ENCODE data around the gene OXSR1. TPM values are rescaled to one million over a fixed set of nuclear protein-coding genes. Genes with fewer than 3 reads are reported as not detected.
"Not testable (repeated sequence)": the region's sequence is repeated elsewhere in the genome, so short reads cannot be mapped to it uniquely, and the experiment has no call there.

Gene OXSR1
- total RNA-seq, 2 experiments from 2014 or later, result 61.2 to 63.6 TPM

- POLR2A ChIA-PET, result interaction anchor here (2.8 kb wide), 1 partner anchor 10 kb away, joined by 12 read pairs; the partner anchor contains the start of gene OXSR1
- CTCF ChIA-PET, result interaction anchor here (1.3 to 2.6 kb wide), 3 partner anchors 8 to 16 kb away, joined by 3 to 8 read pairs (median 3); partner anchors contain the start of gene OXSR1
Measured at GRCh38 chr3:38154625-38155255, 10.6 kb upstream of the OXSR1 start.

DNA sequence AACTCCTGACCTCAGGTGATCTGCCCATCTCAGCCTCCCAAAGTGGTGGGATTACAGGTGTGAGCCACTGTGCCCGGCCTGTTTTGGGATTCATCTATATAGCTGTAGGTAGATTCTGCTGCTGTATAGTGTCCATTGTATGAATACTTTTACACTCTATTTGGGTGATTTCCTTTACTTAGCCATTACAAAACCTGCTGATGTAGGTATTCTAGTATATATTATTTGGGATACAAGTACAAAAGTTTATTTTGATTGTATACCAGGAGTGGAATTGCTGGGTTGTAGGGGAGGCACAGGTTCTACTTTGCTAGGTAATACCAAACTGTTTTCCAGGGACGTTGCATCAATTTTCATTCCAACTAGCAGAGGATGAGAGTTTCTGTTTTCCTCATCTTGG is 9.5 kb upstream of the OXSR1 start:
- ChIA-PET CTCF (interaction anchor here (0.7 kb wide), 1 partner anchor 200 kb away, joined by 3 read pairs; no protein-coding TSS in a partner anchor), POLR2A (interaction anchor here (0.6 to 1.0 kb wide), 2 partner anchors 8 to 300 kb away, joined by 3 read pairs; no protein-coding TSS in a partner anchor)

GRCh38 chr3:38157117-38157516 is 8.2 kb upstream of the OXSR1 start:
- CTCF ChIA-PET, result no interaction called here
- POLR2A ChIA-PET, result no interaction called here

GRCh38 chr3:38157595-38157994 is 7.7 kb upstream of the OXSR1 start:
- ChIA-PET POLR2A (no interaction called here), CTCF (interaction anchor here (1.0 kb wide), 1 partner anchor 21 kb away, joined by 4 read pairs; the partner anchor contains the start of gene ACAA1)

- CTCF ChIA-PET, result interaction anchor here (1.0 kb wide), 1 partner anchor 22 kb away, joined by 4 read pairs; the partner anchor contains the start of gene ACAA1
- POLR2A ChIA-PET, result no interaction called here
Measured at GRCh38 chr3:38158472-38158871, 6.9 kb upstream of the OXSR1 start.

- CTCF ChIA-PET, result not testable (repeated sequence)
Measured at GRCh38 chr3:38160704-38161103, 4.6 kb upstream of the OXSR1 start.

DNA sequence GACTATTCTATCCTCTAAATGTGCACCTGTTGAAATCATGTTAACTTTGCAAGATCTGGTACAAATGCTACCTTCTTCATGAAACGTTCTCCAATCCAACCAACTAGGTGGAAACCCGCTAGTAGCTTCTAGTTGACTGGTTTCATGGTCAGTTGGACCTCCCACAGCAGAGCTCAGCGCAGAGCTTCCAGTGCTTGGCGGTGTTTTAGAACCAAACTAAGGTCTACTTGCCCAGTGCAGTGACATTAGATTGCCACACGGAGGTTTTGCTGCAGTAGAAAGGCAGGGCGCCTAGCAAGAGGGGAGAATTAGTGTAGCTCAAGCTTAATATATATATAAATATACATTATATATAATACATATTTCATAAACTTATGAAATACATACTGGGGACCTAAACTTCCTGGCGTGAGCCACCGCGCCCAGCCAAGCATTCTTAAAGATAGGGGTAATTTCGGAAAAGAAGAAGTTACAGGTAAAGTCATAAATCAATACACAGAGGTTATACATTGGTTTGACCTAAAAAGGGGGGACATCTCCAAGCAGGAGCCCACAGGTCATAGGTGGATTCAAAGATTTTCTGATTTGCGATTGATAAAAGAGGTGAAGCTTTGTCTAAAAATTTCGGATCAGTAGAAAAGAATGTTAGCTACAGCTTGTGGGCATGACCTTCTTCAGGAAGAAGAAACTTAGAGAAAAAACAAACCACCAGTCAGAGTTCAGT is 2.1 kb upstream of the OXSR1 start:
- CTCF ChIA-PET, result interaction anchor here (1.3 to 2.0 kb wide), 2 partner anchors 26 to 62 kb away, joined by 4 to 13 read pairs; partner anchors contain the start of genes ACAA1 and MYD88
- POLR2A ChIA-PET, result interaction anchor here (0.6 to 5.2 kb wide), 3 partner anchors 11 to 184 kb away, joined by 3 to 86 read pairs (median 3); partner anchors contain the start of genes ACAA1, MYD88 and XYLB

More at GRCh38 chr3:38160704-38161103, 4.6 kb upstream of the OXSR1 start:
- POLR2A ChIA-PET, result not testable (repeated sequence)

DNA sequence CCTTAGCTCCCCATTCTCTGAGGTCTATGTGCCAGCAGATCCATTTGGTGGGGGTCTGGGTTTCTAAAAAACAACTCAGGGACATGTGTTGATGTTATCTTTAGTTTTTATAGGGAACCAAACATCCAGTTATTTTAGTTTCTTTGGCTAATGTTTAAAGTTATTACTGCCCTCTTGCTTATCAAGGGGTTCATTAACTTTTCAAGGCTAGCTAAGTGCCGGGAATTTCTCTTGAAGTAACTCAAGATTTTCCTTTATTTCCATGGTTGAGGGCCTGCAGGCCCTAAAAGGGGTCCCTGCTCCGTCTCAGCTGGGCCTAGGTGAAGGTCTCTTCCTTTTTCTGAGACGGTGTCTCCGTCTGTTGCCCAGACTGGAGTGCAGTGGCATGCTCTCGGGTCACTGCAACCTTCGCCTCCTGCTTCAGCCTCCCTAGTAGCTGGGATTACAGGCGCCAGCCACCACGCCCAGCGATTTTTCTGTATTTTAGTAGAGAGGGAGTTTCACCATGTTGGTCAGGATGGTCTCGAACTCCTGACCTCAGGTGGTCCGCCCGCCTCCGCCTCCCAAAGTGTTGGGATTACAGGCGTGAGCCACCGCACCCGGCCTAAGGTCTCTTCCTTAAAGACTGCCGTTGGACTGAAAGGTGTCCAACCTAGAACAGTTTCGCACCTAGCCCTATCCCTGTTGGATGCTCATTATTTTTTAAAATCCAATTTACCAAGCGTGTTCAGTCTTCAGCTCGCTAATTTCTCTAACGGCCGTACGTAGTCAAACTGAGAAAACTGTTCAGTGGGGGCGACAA is 1.3 kb upstream of the OXSR1 start:
- CTCF ChIA-PET, result interaction anchor here (1.3 to 2.0 kb wide), 5 partner anchors 10 to 61 kb away, joined by 4 to 13 read pairs (median 6); partner anchors contain the start of genes ACAA1 and MYD88
- POLR2A ChIA-PET, result interaction anchor here (0.6 to 5.2 kb wide), 9 partner anchors 8 to 1211 kb away, joined by 3 to 86 read pairs (median 4); partner anchors contain the start of genes ACAA1, GORASP1, MYD88 and TTC21A

- POLR2A ChIA-PET, result interaction anchor here (0.6 to 5.2 kb wide), 12 partner anchors 9 to 1211 kb away, joined by 3 to 86 read pairs (median 4); partner anchors contain the start of genes ACAA1, DLEC1, GORASP1 and MYD88
- CTCF ChIA-PET, result interaction anchor here (1.3 to 2.0 kb wide), 5 partner anchors 11 to 61 kb away, joined by 4 to 13 read pairs (median 6); partner anchors contain the start of genes ACAA1 and MYD88
Measured at GRCh38 chr3:38164643-38164951, 740 bp upstream of the OXSR1 start.

GRCh38 chr3:38165722-38166387 is 518 bp downstream of the OXSR1 start:
- CTCF ChIA-PET, result interaction anchor here (0.8 to 2.0 kb wide), 8 partner anchors 12 to 314 kb away, joined by 3 to 13 read pairs (median 3); partner anchors contain the start of genes ACAA1 and MYD88
- POLR2A ChIA-PET, result interaction anchor here (0.7 to 5.2 kb wide), 6 partner anchors 9 to 181 kb away, joined by 3 to 86 read pairs (median 7); partner anchors contain the start of genes ACAA1, MYD88 and XYLB

- POLR2A ChIA-PET, result interaction anchor here (5.2 kb wide), 1 partner anchor 29 kb away, joined by 86 read pairs; the partner anchor contains the start of genes ACAA1 and MYD88
- CTCF ChIA-PET, result no interaction called here
Measured at GRCh38 chr3:38167591-38167990, 2.3 kb downstream of the OXSR1 start.

DNA sequence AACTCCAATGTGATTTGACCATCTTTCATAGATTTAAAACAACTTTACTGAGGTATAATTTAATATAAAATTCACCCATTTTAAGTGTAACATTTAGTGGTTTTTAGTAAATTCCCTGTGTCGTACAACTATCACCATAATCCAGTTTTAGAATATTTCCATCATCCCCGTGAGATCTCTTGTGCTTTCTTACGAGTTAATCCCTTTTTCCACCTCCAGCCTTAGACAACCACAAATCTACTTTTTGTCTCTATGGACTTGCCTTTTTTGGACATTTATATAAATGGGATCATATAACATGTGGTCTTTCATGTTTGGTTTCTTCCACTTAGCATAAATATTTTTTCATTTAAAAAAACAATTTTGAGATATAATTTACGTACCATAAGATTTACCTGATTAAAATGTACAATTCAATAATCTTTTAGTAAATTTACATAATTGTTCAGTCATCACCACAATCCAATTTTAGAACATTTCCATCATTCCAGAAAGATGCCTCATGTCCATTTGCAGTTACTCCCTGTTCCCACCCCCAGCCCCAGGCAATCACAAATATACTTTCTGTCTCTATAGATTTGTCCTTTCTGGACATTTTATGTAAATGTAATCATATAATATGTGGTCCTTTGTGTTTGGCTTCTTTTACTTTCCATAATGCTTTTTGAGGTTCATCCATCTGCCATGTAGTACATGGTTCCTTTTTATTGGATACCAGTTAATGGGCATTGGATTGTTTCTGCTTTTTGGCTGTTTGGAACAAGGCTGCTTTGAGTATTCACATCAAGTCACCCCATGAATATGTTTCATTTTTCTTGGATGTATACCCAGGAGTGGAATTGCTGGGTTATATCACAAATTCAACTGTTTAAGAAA is 3.1 kb downstream of the OXSR1 start:
- CTCF ChIA-PET, result no interaction called here
- POLR2A ChIA-PET, result no interaction called here

- CTCF ChIA-PET, result no interaction called here
- POLR2A ChIA-PET, result interaction anchor here (0.7 kb wide), 1 partner anchor 205 kb away, joined by 4 read pairs; no protein-coding TSS in a partner anchor
Measured at GRCh38 chr3:38169027-38169317, 3.6 kb downstream of the OXSR1 start.

- POLR2A ChIA-PET, result no interaction called here
- CTCF ChIA-PET, result no interaction called here
Measured at GRCh38 chr3:38170722-38171121, 5.4 kb downstream of the OXSR1 start.

DNA sequence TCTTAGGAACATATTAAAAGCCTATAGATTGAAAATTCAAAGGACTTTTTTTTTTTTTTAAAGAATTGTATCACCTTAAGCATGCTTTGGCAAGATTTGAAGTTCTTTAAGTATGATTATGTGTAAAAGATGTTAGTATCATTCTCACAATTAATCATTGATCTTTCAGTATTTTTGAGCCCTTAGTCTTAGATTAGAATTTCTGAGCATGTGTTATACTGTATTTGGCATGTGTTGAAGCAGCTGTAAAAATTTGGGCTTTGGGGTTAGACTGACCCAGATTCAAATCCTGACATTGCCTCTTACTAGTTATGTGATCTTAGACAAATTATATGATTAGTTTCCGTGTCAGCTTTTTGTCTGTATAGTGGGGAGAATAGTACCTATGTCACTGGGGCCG is 6.3 kb downstream of the OXSR1 start:
- POLR2A ChIA-PET, result interaction anchor here (2.1 kb wide), 1 partner anchor 34 kb away, joined by 7 read pairs; the partner anchor contains the start of gene ACAA1
- CTCF ChIA-PET, result interaction anchor here (0.7 kb wide), 1 partner anchor 18 kb away, joined by 3 read pairs; no protein-coding TSS in a partner anchor

DNA sequence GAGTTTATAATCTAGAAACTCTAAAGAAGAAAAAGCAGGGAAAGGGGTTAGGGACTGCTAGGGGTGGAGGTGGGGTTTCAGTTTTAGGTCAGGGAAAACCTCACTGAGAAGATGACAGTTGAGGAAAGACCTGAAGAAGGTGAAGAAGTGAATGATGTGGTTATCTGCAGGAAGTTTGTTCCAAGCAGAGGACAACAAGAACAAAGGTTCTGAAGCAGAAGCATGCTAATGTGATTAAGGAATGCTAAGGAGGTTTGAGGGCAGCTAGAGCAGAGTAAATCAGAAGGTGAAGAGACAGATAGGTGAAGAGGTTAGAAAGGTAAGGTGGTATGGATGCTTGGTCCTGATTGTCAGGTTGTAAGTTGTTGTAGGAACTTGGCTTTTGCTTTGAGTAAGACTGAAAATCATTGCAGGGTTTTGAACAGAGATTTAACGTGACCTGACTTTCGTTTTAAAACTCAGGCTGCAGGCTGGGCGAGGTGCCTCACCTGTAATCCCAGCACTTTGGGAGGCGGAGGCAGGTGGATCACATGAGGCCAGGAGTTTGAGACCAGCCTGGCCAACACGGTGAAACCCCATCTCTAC is 8.6 kb downstream of the OXSR1 start:
- POLR2A ChIA-PET, result interaction anchor here (0.6 kb wide), 1 partner anchor 8 kb away, joined by 3 read pairs; no protein-coding TSS in a partner anchor

DNA sequence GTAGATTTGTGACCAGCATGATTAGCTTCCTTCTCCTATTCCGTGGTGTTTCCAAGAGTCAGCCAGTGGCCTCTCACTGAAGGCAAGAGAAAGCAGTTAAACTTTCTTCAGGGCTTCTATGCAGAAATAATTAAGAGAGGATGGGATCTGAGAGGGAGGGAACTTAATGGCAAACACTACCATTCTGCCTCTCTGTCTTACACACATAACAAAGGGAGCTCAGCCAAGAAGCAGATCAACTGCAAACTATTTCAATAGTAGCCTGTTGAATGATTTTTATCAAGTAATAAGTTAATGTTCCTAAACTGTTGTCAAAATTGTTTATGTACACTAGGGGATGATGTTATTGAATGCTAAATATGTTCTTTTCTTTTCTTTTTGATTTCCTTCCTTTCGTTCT is 11.8 kb downstream of the OXSR1 start:
- ChIA-PET CTCF (no interaction called here), POLR2A (no interaction called here)

More for the DNA sequence above, 8.6 kb downstream of the OXSR1 start:
- CTCF ChIA-PET, result interaction anchor here (0.5 kb wide), 1 partner anchor 1085 kb away, joined by 3 read pairs; no protein-coding TSS in a partner anchor

Measured in activated CD8-positive, alpha-beta memory T cell treated with anti-CD3 and anti-CD28 coated beads for 36 hours (primary cell).